NOMO-1 treated with DMSO at 0.1 percent for 48 hours (cell line): ENCODE data around the gene USP13.
A peak's percentile ranks its signal among the peaks of the same experiment; 100 is the strongest.

Experiments
- DNase-seq: peaks from one replicate; lab custom pipeline; 2025; ENCODE audit not compliant: unreplicated experiment; lab: John Stamatoyannopoulos, UW

USP13 gene

GRCh38 chr3:179694731-179695130 is 41.9 kb downstream of the USP13 start:
- DNase-seq, result no peak

GRCh38 chr3:179695672-179696313 is 43.0 kb downstream of the USP13 start:
- peak; percentile 77 for DNase-seq

- DNase-seq, result peak; percentile 31
Observed at GRCh38 chr3:179697736-179698332, 45.0 kb downstream of the USP13 start.

GRCh38 chr3:179700716-179701115 is 47.9 kb downstream of the USP13 start:
- DNase-seq, result no peak

- DNase-seq, result no peak
Observed at GRCh38 chr3:179701176-179701827, 48.5 kb downstream of the USP13 start.

- DNase-seq, result no peak
Observed at GRCh38 chr3:179702271-179702947, 49.6 kb downstream of the USP13 start.

- no peak for DNase-seq
Observed at GRCh38 chr3:179703816-179704215, 51.0 kb downstream of the USP13 start.

GRCh38 chr3:179706233-179706632 is 53.4 kb downstream of the USP13 start:
- no peak for DNase-seq

GRCh38 chr3:179710079-179710478 is 57.2 kb downstream of the USP13 start:
- DNase-seq, result no peak

GRCh38 chr3:179713643-179714090 is 60.8 kb downstream of the USP13 start:
- DNase-seq, result no peak

GRCh38 chr3:179715582-179715981 is 62.7 kb downstream of the USP13 start:
- no peak for DNase-seq

- DNase-seq, result no peak
Observed at GRCh38 chr3:179716226-179716625, 63.4 kb downstream of the USP13 start.

GRCh38 chr3:179716811-179717210 is 64.0 kb downstream of the USP13 start:
- no peak for DNase-seq

- DNase-seq, result no peak
Observed at GRCh38 chr3:179717219-179717618, 64.4 kb downstream of the USP13 start.

GRCh38 chr3:179719048-179719734 is 66.4 kb downstream of the USP13 start:
- no peak for DNase-seq

- no peak for DNase-seq
Observed at GRCh38 chr3:179720196-179720595, 67.4 kb downstream of the USP13 start.

- DNase-seq, result no peak
Observed at GRCh38 chr3:179723617-179724016, 70.8 kb downstream of the USP13 start.

- peak; percentile 53 for DNase-seq
Observed at GRCh38 chr3:179726075-179726699, 73.3 kb downstream of the USP13 start.

- no peak for DNase-seq
Observed at GRCh38 chr3:179729086-179729485, 76.2 kb downstream of the USP13 start.

- no peak for DNase-seq
Observed at GRCh38 chr3:179729981-179730380, 77.1 kb downstream of the USP13 start.

- no peak for DNase-seq
Observed at GRCh38 chr3:179730506-179730905, 77.7 kb downstream of the USP13 start.
